H1 (cell line): ENCODE results near the gene HHAT. TPM values are rescaled to one million over a fixed set of nuclear protein-coding genes. Genes with fewer than 3 reads are reported as not detected.

ENCODE experiments used
- CTCF ChIA-PET: fragments of 300-600 bp; sonication (Branson Sonifier 250); formaldehyde crosslinking; loops from one replicate; lab custom pipeline; 2021; ENCODE audit not compliant: partially characterized antibody; lab: Charles Lee
- POLR2A ChIA-PET: fragments of 300-600 bp; sonication (Branson Sonifier 250); formaldehyde crosslinking; loops from one replicate; lab custom pipeline; 2021; ENCODE audit warnings: inconsistent platforms; ENCODE audit not compliant: partially characterized antibody; lab: Charles Lee
- DNase-seq, 2 experiments: peaks; one replicate each; pipeline versions ENCODE4 v3.0.0 to v3.0.0-alpha.2; 2010 to 2022; ENCODE audit warnings: low spot score in 2 of 2, low read depth in 1 of 2, mixed read lengths in 1 of 2
- FAIRE-seq: peaks from 2 replicates; lab custom pipeline; 2011; peaks lifted over from hg19 to GRCh38; lab: Jason Lieb, UNC
- H2AFZ ChIP-seq: 2 replicates; pipeline ENCODE4 v1.8.1; 2012; ENCODE audit warnings: low read length, inconsistent platforms
- H2AK5ac ChIP-seq: 2 replicates; pipeline ENCODE4 v1.6.1; 2013; ENCODE audit warnings: low read depth, low read length
- H2BK120ac ChIP-seq: replicated peaks from 2 replicates; pipeline ENCODE3; 2013; ENCODE audit warnings: low read depth, low read length, inconsistent platforms
- H2BK12ac ChIP-seq: 2 replicates; pipeline ENCODE4 v1.6.1; 2013; ENCODE audit warnings: low read depth, low read length
- H2BK15ac ChIP-seq: 2 replicates; pipeline ENCODE4 v1.6.1; 2013; ENCODE audit warnings: low read length
- H2BK20ac ChIP-seq: 2 replicates; pipeline ENCODE4 v1.6.1; 2013; ENCODE audit warnings: low read length
- H2BK5ac ChIP-seq: 2 replicates; pipeline ENCODE4 v1.6.1; 2013; ENCODE audit warnings: low read depth, low read length
- H3K14ac ChIP-seq: 2 replicates; pipeline ENCODE4 v1.6.1; 2013; ENCODE audit warnings: inconsistent platforms; ENCODE audit not compliant: insufficient read length
- H3K18ac ChIP-seq: 2 replicates; pipeline ENCODE4 v1.6.1; 2013; ENCODE audit warnings: low read length; ENCODE audit errors: extremely low read depth
- H3K23ac ChIP-seq: 2 replicates; pipeline ENCODE4 v1.6.1; 2013; ENCODE audit warnings: inconsistent platforms; ENCODE audit not compliant: insufficient read length
- H3K23me2 ChIP-seq: 2 replicates; pipeline ENCODE4 v1.6.1; 2013; ENCODE audit warnings: low read depth, low read length
- H3K27ac ChIP-seq: 2 replicates; pipeline ENCODE4 v1.6.1; 2011; ENCODE audit warnings: low read depth, low read length, inconsistent platforms
- H3K27me3 ChIP-seq, 4 experiments: replicated peaks in 1 of 4; 1 replicate in 1 of 4; 2 replicates in 3 of 4; pipeline versions ENCODE4 v1.6.1 to v1.8.1; 2011 to 2013; ENCODE audit warnings: low read length in 3 of 4, mild to moderate bottlenecking in 3 of 4, inconsistent platforms in 2 of 4, mixed read lengths in 2 of 4, moderate library complexity in 1 of 4; ENCODE audit not compliant: control insufficient read depth in 3 of 4, insufficient read depth in 3 of 4; ENCODE audit errors: extremely low read depth in 1 of 4
- H3K36me3 ChIP-seq, 4 experiments: 2 replicates each; pipeline versions ENCODE4 v1.6.1 to v1.8.1; 2011 to 2013; ENCODE audit warnings: mild to moderate bottlenecking in 4 of 4, low read length in 3 of 4, moderate library complexity in 2 of 4, control low read depth in 1 of 4, inconsistent platforms in 1 of 4; ENCODE audit not compliant: insufficient read depth in 4 of 4, control insufficient read depth in 2 of 4
- H3K4ac ChIP-seq: replicated peaks from 2 replicates; pipeline ENCODE3; 2013; ENCODE audit warnings: low read length, low read depth, mixed read lengths, inconsistent platforms; ENCODE audit not compliant: insufficient read length
- H3K4me1 ChIP-seq, 4 experiments: replicated peaks in 1 of 4; 1 replicate in 1 of 4; 2 replicates in 3 of 4; pipeline versions ENCODE4 v1.6.1 to v1.8.1; 2011 to 2013; ENCODE audit warnings: low read length in 3 of 4, inconsistent platforms in 2 of 4, mixed read lengths in 1 of 4; ENCODE audit not compliant: insufficient read depth in 4 of 4, control insufficient read depth in 3 of 4
- H3K4me2 ChIP-seq, 2 experiments: 2 replicates each; pipeline versions ENCODE4 v1.6.1 to v1.8.1; 2011 to 2013; ENCODE audit warnings: low read depth in 2 of 2, low read length in 2 of 2, control low read depth in 1 of 2, inconsistent platforms in 1 of 2, mild to moderate bottlenecking in 1 of 2; ENCODE audit not compliant: insufficient read depth in 1 of 2
- H3K4me3 ChIP-seq, 4 experiments: fragments of 200-600, 300-600 bp in 1 of 4; sonication (generic), shearing (Covaris generic), sonication (Bioruptor Twin) in 1 of 4; 2 replicates each; pipeline versions ENCODE4 v1.5.1 to v1.8.1; 2011 to 2016; ENCODE audit warnings: low read length in 4 of 4, low read depth in 3 of 4, control low read depth in 2 of 4, inconsistent platforms in 2 of 4, mild to moderate bottlenecking in 2 of 4, mixed read lengths in 1 of 4, moderate library complexity in 1 of 4; ENCODE audit not compliant: insufficient read depth in 2 of 4; ENCODE audit errors: extremely low read depth in 1 of 4
- H3K56ac ChIP-seq: replicated peaks from 2 replicates; pipeline ENCODE3; 2013; ENCODE audit warnings: low read depth, mild to moderate bottlenecking, mixed read lengths, low read length, inconsistent platforms; ENCODE audit not compliant: insufficient read length
- H3K79me1 ChIP-seq: 2 replicates; pipeline ENCODE4 v1.6.1; 2013; ENCODE audit warnings: low read depth, low read length, control low read depth
- H3K79me2 ChIP-seq, 2 experiments: 2 replicates each; pipeline versions ENCODE4 v1.6.1 to v1.8.1; 2012 to 2013; ENCODE audit warnings: low read length in 2 of 2, mild to moderate bottlenecking in 2 of 2, inconsistent platforms in 1 of 2; ENCODE audit not compliant: insufficient read depth in 2 of 2, control insufficient read depth in 1 of 2
- H3K9ac ChIP-seq, 4 experiments: replicated peaks in 1 of 4; 1 replicate in 1 of 4; 2 replicates in 3 of 4; pipeline versions ENCODE4 v1.6.1 to v1.8.1; 2011 to 2013; ENCODE audit warnings: low read depth in 3 of 4, low read length in 3 of 4, control low read depth in 2 of 4, mild to moderate bottlenecking in 2 of 4, moderate library complexity in 2 of 4, inconsistent platforms in 1 of 4; ENCODE audit errors: extremely low read depth in 1 of 4
- H3K9me3 ChIP-seq, 2 experiments: 2 replicates each; pipeline versions ENCODE4 v1.6.1 to v1.8.1; 2012 to 2013; ENCODE audit warnings: mild to moderate bottlenecking in 2 of 2, moderate library complexity in 2 of 2, control low read depth in 1 of 2, inconsistent platforms in 1 of 2, low read depth in 1 of 2, low read length in 1 of 2, mixed read lengths in 1 of 2; ENCODE audit not compliant: insufficient read depth in 2 of 2
- H4K20me1 ChIP-seq, 2 experiments: replicated peaks in 1 of 2; 2 replicates each; pipeline versions ENCODE3 to v1.8.1; 2011 to 2013; ENCODE audit warnings: inconsistent platforms in 2 of 2, low read length in 2 of 2, mild to moderate bottlenecking in 1 of 2; ENCODE audit not compliant: insufficient read depth in 2 of 2, control insufficient read depth in 1 of 2
- H4K5ac ChIP-seq: 2 replicates; pipeline ENCODE4 v1.6.1; 2013; ENCODE audit warnings: low read length, low read depth, mixed read lengths, inconsistent platforms; ENCODE audit not compliant: insufficient read length
- H4K8ac ChIP-seq: 2 replicates; pipeline ENCODE4 v1.8.0; 2013; ENCODE audit warnings: mild to moderate bottlenecking, moderate library complexity, low read length, inconsistent platforms; ENCODE audit not compliant: insufficient read depth; ENCODE audit errors: extremely low read depth
- H4K91ac ChIP-seq: replicated peaks from 2 replicates; pipeline ENCODE3; 2013; ENCODE audit warnings: low read length, mixed read lengths, inconsistent platforms; ENCODE audit not compliant: insufficient read length
- ASH2L ChIP-seq: fragments of 200-600, 300-600 bp; sonication (generic); IDR thresholded peaks from one replicate; pipeline ENCODE4 v1.7.1; 2017; ENCODE audit warnings: low read length
- MAFK ChIP-seq: IDR thresholded peaks from 2 replicates; pipeline ENCODE4 v1.6.1; 2012; ENCODE audit warnings: low read depth, mild to moderate bottlenecking, improper control_type of control experiment, low read length
- RNF2 ChIP-seq: fragments of 200-900, 300-1000 bp; sonication (generic); IDR thresholded peaks from 2 replicates; pipeline ENCODE4 v1.7.1; 2016; ENCODE audit warnings: borderline replicate concordance, low read depth, mild to moderate bottlenecking, antibody characterized with exemption, low read length; ENCODE audit not compliant: poor library complexity, severe bottlenecking; ENCODE audit errors: missing control alignments
- SP2 ChIP-seq: IDR thresholded peaks from 2 replicates; pipeline ENCODE4 v1.6.1; 2012; ENCODE audit warnings: mild to moderate bottlenecking, low read length, inconsistent platforms
- TAF1 ChIP-seq: IDR thresholded peaks from 2 replicates; pipeline ENCODE4 v1.6.1; 2011; ENCODE audit warnings: mild to moderate bottlenecking, low read depth, low read length
- polyA plus RNA-seq, 7 experiments: library from polyadenylated mRNA; depleted of rRNA in 3 of 7; stranded (reverse) in 5 of 7; unstranded in 2 of 7; fragments of >200 nt in 5 of 7; fragments of 200-250 nt in 2 of 7; gene quantifications; 1 replicate in 5 of 7; 2 replicates in 1 of 7; 4 replicates in 1 of 7; pipeline versions ENCODE4 v1.2.1 to v1.2.3, GENCODE V29; 2011 to 2013; ENCODE audit warnings: missing spikeins in 2 of 7, mixed read lengths in 2 of 7
- total RNA-seq: library from RNA; stranded (reverse); fragmentation: NEBNext Ultra II Directional; extraction: Animal tissue kit (Norgen Biotek cat#: 25700); gene quantifications from 2 replicates; pipeline ENCODE4 v1.2.1, GENCODE V29; 2021

Gene HHAT
- total and polyA plus RNA-seq, 2 of the 8 experiments (the other 6 are each of a cell fraction or from before 2014, with no cell fraction given): 0.15 to 0.51 TPM

DNA sequence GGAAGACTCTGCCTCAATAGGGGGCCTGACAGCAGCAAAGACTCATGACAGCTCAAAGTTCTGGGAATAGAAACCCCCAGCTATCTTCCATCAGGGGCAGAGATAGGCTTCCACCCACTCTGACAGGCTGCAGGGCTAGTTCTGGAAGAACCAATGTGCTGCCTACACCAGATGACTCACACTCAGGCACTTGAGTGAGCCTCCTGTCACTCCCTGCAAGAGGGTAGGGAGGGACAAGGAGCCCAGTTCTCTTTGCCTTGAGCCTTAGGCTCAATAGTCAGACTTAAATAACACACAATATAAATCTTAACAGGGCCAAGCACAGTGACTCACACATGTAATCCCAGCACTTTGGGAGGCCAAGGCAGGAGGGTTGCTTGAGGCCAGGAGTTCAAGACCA lies 386.4 kb downstream of the HHAT start:
- Histone ChIP-seq H3K79me2 (no peaks in the 10 kb centered on the region), H3K4ac (no peak overlapping the region), H4K5ac (no peak overlapping the region), H2BK120ac (no peak overlapping the region), H3K14ac (no peak overlapping the region), H2BK15ac (no peak overlapping the region), H3K9me3 (no peaks in the 10 kb centered on the region), H3K4me1 (no peaks in the 10 kb centered on the region), H3K27ac (no peak overlapping the region), H3K18ac (no peak overlapping the region), H3K36me3 (no peaks in the 10 kb centered on the region), H2BK5ac (no peak overlapping the region), H3K23me2 (no peaks in the 10 kb centered on the region), H4K91ac (no peak overlapping the region), H2BK20ac (no peak overlapping the region), H2AK5ac (no peak overlapping the region), H3K56ac (no peak overlapping the region), H4K20me1 (no peaks in the 10 kb centered on the region), H2AFZ (no peak overlapping the region), H3K79me1 (no peaks in the 10 kb centered on the region), H3K23ac (no peak overlapping the region), H4K8ac (no peak overlapping the region), H3K4me3 (no peak overlapping the region), H3K4me2 (no peak overlapping the region), H3K27me3 (no peaks in the 10 kb centered on the region), H2BK12ac (no peak overlapping the region), H3K9ac (no peak overlapping the region)
- ChIA-PET POLR2A (no interaction called here), CTCF (interaction anchor here (0.6 to 1.4 kb wide), 4 partner anchors 12 to 422 kb away, joined by 3 to 4 read pairs (median 3); no protein-coding TSS in a partner anchor)
- FAIRE-seq: no peak
- no peak for DNase-seq
- TF ChIP-seq MAFK (no peak), TAF1 (no peak), ASH2L (no peak), SP2 (no peak), RNF2 (no peak)
